GM12874 (cell line): ENCODE measurements around the gene PPP3R2.

Source experiments
- TF ChIP-seq, protein P1 (sequence below): IDR thresholded peaks from 2 replicates; pipeline ENCODE4 v1.5.1; 2011; ENCODE audit warnings: low read depth, mild to moderate bottlenecking, control low read depth, low read length, moderate library complexity; ENCODE audit not compliant: insufficient read depth

PPP3R2 gene

GRCh38 chr9:101594796-101595195 lies at the start of gene PPP3R2:
Gene PPP3R2, minus strand, starts transcription at chr9:101594969. Its CDS starts 48 bp downstream, at chr9:101594921.
- TF ChIP-seq, protein P1, sequence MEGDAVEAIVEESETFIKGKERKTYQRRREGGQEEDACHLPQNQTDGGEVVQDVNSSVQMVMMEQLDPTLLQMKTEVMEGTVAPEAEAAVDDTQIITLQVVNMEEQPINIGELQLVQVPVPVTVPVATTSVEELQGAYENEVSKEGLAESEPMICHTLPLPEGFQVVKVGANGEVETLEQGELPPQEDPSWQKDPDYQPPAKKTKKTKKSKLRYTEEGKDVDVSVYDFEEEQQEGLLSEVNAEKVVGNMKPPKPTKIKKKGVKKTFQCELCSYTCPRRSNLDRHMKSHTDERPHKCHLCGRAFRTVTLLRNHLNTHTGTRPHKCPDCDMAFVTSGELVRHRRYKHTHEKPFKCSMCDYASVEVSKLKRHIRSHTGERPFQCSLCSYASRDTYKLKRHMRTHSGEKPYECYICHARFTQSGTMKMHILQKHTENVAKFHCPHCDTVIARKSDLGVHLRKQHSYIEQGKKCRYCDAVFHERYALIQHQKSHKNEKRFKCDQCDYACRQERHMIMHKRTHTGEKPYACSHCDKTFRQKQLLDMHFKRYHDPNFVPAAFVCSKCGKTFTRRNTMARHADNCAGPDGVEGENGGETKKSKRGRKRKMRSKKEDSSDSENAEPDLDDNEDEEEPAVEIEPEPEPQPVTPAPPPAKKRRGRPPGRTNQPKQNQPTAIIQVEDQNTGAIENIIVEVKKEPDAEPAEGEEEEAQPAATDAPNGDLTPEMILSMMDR: no peak

GRCh38 chr9:101639785-101640665 lies 45.3 kb upstream of the PPP3R2 start:
- TF ChIP-seq, protein P1: no peak

DNA sequence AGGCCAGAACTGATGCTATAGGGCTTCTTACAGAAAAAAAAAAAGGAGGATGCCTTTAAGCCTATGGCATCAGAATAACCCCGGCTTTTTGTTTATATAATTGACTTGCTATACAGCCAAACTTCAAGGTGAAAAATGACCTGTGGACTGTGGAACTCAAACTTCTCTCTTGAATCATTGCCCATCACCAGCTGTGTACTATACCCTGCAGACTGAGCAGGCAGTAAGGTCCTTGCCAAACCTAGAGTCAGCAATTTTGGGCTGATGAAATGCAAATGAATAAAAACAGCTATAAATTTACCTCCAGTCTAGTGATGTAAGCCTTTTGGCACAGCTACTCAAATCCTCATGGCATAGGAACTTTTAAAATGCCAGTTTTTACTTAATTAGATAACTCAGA lies 44.5 kb upstream of the PPP3R2 start:
- TF ChIP-seq, protein P1: no peak

GRCh38 chr9:101636247-101636646 lies 41.5 kb upstream of the PPP3R2 start:
- TF ChIP-seq, protein P1: no peak

DNA sequence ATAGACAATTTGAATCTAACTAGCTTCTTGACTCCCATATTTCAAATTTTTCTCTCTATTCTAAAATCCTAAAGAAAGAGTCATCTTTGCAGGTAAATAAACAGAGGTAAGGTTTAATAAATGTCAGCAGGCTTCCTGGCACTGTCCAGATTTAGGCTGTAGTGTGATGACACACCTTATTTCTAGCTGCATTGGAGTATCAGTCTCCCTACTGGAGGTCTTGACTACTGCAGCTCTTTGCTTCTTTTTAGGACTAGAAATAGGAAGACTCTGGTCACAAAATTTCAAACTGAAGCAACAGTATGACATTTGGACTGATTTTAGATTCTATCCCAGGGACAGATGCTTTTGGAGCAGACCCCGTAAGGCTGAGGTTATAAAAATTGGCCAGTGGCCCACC lies 40.7 kb upstream of the PPP3R2 start:
- TF ChIP-seq, protein P1: no peak

GRCh38 chr9:101634741-101635409 lies 40.1 kb upstream of the PPP3R2 start:
- TF ChIP-seq, protein P1: no peak

GRCh38 chr9:101632611-101633010 lies 37.8 kb upstream of the PPP3R2 start:
- TF ChIP-seq, protein P1: no peak
